Esophagus muscularis mucosa (tissue), 4 donors: ENCODE measurements around the gene YEATS2. TPM values are rescaled to one million over a fixed set of nuclear protein-coding genes. Genes with fewer than 3 reads are reported as not detected.
"Not testable (repeated sequence)": the region's sequence is repeated elsewhere in the genome, so short reads cannot be mapped to it uniquely, and the experiment has no call there.

Source experiments
- DNase-seq: peaks from one replicate; pipeline ENCODE4 v3.0.0-alpha.2; 2017; ENCODE audit errors: extremely low spot score
- H3K27ac ChIP-seq, 4 donors: fragments of 200-600 bp; sonication (generic); replicated peaks in 1 of 4; 1 replicate in 3 of 4; 2 replicates in 1 of 4; pipeline ENCODE4 v1.5.1; 2016 to 2019; ENCODE audit warnings: mild to moderate bottlenecking in 1 of 4
- H3K27me3 ChIP-seq, 4 donors: fragments of 200-600 bp; sonication (generic); one replicate each; pipeline versions ENCODE4 v1.5.1 to v1.6.0; 2016 to 2019
- H3K36me3 ChIP-seq, 4 donors: fragments of 200-600 bp; sonication (generic); one replicate each; pipeline ENCODE4 v1.5.1; 2016 to 2019
- H3K4me1 ChIP-seq, 4 donors: fragments of 200-600 bp; sonication (generic); one replicate each; pipeline ENCODE4 v1.5.1; 2016 to 2019
- H3K4me3 ChIP-seq, 4 donors: fragments of 200-600 bp; sonication (generic); 1 replicate in 2 of 4; 2 replicates in 2 of 4; pipeline ENCODE4 v1.5.1; 2016 to 2019; ENCODE audit warnings: mild to moderate bottlenecking in 4 of 4, moderate library complexity in 1 of 4
- H3K9me3 ChIP-seq, 4 donors: fragments of 200-600 bp; sonication (generic); 1 replicate in 3 of 4; 2 replicates in 1 of 4; pipeline ENCODE4 v1.5.1; 2016 to 2019
- EP300 ChIP-seq: sonication (generic); formaldehyde crosslinking; IDR thresholded peaks from one replicate; pipeline ENCODE4 v1.6.1; 2017; ENCODE audit warnings: antibody characterized with exemption
- POLR2A ChIP-seq: fragments of 450-650 bp; IDR thresholded peaks from one replicate; pipeline ENCODE4 v1.6.1; 2017; ENCODE audit warnings: antibody characterized with exemption, moderate library complexity, mild to moderate bottlenecking, low read depth
- POLR2AphosphoS5 ChIP-seq, 2 donors: sonication (generic); formaldehyde crosslinking; IDR thresholded peaks; one replicate each; pipeline ENCODE4 v1.6.1; 2017; ENCODE audit warnings: antibody characterized with exemption in 2 of 2
- WGBS: methylation state at CpG from one replicate; pipeline ENCODE4 v1.1.5; 2018; 5-methylcytosine and 5-hydroxymethylcytosine counted together
- intact Hi-C: fragments of 100-400 bp; cut with DNase I; formaldehyde crosslinking; loops from one replicate; pipeline ENCODE4 v1.15.1; 2023
- total RNA-seq, 4 donors: library from RNA; depleted of rRNA; stranded (reverse); fragments of >200 nt; gene quantifications; one replicate each; pipeline versions ENCODE4 v1.1.0 to v1.2.1, GENCODE V29; 2016
- TF ChIP-seq, protein P1 (sequence below), 3 experiments: fragments of 200-600 bp in 2 of 3; fragments of 450-650 bp in 1 of 3; sonication (generic) in 2 of 3; IDR thresholded peaks; one replicate each; pipeline ENCODE4 v1.5.1; 2017 to 2019; ENCODE audit warnings: antibody characterized with exemption in 3 of 3, mild to moderate bottlenecking in 2 of 3, moderate library complexity in 1 of 3

The YEATS2 gene
- total RNA-seq, 4 donors from 2014 or later: 18.2 to 34.3 (median 29.5) TPM

DNA sequence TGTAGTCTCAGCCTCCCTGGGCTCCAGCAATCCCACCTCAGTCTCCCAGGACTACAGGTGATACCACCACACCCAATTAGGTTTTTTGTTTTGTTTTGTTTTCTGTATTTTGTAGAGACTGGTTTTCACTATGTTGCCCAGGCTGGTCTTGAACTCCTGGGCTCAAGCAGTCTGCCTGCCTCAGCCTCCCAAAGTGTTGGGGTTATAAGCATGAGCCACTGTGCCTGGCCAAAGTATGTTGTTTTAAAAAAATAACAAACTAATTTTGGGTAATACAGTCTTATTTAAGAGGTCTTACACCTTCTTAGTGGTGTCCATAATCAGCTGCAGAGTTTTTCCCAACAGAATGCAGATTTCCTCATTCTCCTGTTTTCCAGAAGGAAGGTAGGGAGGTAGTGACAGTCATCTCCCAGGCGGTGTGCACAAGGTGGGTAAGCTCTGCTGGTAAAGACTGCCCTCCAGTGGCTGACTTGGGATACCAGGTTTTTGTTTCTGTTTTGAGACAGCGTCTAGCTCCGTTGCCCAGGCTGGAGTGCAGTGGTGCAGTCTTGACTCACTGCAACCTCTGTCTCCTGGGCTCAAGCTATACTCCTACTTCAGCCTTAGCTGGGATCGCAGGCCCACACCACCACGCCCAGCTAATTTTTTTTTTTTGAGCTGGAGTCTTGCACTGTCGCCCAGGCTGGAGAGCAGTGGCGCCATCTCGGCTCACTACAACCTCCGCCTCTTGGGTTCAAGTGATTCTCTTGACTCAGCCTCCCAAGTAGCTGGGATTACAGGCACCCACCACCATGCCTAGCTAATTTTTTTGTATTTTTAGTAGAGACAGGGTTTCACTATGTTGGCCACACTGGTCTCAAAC is 69.4 kb downstream of the YEATS2 start:
- 85% methylated on average over 7 of the region's 9 CpGs for WGBS
- intact Hi-C loops: loop anchor here (1.0 kb wide), 1 partner anchor 297 kb away; no protein-coding TSS in a partner anchor
- H3K27me3 ChIP-seq: no peaks in the 10 kb centered on the region

GRCh38 chr3:183768114-183768513 is 70.5 kb downstream of the YEATS2 start:
- 74% methylated on average over 8 of the region's 8 CpGs for whole genome bisulfite sequencing
- TF ChIP-seq POLR2A: no peak
- Histone ChIP-seq H3K4me3 (no peak overlapping the region), H3K36me3 (peaks cover 14 to 54% (median 29%) of the 10 kb centered on the region in 4 donors), H3K4me1 (peaks cover 0 to 21% (median 16%) of the 10 kb centered on the region in 4 donors), H3K27ac (no peak overlapping the region), H3K9me3 (no peaks in the 10 kb centered on the region), H3K27me3 (no peaks in the 10 kb centered on the region)
- intact Hi-C loops: no loop called here
- no peak for DNase-seq

More for the DNA sequence above, 69.4 kb downstream of the YEATS2 start:
- Histone ChIP-seq H3K36me3 (peaks cover 14 to 54% (median 35%) of the 10 kb centered on the region in 4 donors), H3K27ac (no peak overlapping the region), H3K9me3 (no peaks in the 10 kb centered on the region), H3K4me1 (peaks cover 0 to 21% (median 16%) of the 10 kb centered on the region in 4 donors), H3K4me3 (no peak overlapping the region)
- no peak for DNase-seq
- peak in 1 of 2 donors; percentile 38 for TF ChIP-seq POLR2AphosphoS5 (IDR thresholded peaks at IDR 0.05)
- TF ChIP-seq EP300: no peak
- no peak for TF ChIP-seq POLR2A
- TF ChIP-seq, protein P1, sequence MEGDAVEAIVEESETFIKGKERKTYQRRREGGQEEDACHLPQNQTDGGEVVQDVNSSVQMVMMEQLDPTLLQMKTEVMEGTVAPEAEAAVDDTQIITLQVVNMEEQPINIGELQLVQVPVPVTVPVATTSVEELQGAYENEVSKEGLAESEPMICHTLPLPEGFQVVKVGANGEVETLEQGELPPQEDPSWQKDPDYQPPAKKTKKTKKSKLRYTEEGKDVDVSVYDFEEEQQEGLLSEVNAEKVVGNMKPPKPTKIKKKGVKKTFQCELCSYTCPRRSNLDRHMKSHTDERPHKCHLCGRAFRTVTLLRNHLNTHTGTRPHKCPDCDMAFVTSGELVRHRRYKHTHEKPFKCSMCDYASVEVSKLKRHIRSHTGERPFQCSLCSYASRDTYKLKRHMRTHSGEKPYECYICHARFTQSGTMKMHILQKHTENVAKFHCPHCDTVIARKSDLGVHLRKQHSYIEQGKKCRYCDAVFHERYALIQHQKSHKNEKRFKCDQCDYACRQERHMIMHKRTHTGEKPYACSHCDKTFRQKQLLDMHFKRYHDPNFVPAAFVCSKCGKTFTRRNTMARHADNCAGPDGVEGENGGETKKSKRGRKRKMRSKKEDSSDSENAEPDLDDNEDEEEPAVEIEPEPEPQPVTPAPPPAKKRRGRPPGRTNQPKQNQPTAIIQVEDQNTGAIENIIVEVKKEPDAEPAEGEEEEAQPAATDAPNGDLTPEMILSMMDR (IDR thresholded peaks at IDR 0.05): peak; percentile 72 to 83 (median 77)

DNA sequence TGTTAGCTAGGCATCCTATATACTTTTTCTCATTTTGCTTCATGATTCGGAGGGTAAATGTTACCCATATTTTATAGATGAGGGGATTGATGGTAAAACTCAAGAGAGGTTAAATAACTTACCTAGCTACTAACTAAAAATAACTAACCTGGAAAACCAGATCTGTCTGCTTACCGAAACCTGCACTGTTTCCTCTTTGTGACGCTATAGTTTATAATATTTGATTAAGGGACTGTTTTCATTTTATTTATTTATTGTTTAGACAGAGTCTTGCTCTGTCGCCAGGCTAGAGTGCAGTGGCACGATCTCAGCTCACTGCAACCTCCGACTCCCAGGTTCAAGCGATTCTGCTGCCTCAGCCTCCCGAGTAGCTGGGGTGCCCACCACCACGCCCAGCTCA is 71.9 kb downstream of the YEATS2 start:
- no peaks in the 10 kb centered on the region for H3K9me3 ChIP-seq
- peaks cover 0 to 21% (median 16%) of the 10 kb centered on the region in 4 donors for H3K4me1 ChIP-seq
- no peaks in the 10 kb centered on the region for H3K27me3 ChIP-seq
- no peak overlapping the region for H3K27ac ChIP-seq
- peaks cover 23 to 57% (median 35%) of the 10 kb centered on the region in 4 donors for H3K36me3 ChIP-seq
- TF ChIP-seq EP300 (no peak), POLR2A (no peak), POLR2AphosphoS5 (IDR thresholded peaks at IDR 0.05) (no peak)
- TF ChIP-seq, protein P1 (IDR thresholded peaks at IDR 0.05): no peak
- DNase-seq: no peak
- H3K4me3 ChIP-seq: no peak overlapping the region
- 85% methylated on average over 9 of the region's 9 CpGs for WGBS
- intact Hi-C loops: no loop called here

DNA sequence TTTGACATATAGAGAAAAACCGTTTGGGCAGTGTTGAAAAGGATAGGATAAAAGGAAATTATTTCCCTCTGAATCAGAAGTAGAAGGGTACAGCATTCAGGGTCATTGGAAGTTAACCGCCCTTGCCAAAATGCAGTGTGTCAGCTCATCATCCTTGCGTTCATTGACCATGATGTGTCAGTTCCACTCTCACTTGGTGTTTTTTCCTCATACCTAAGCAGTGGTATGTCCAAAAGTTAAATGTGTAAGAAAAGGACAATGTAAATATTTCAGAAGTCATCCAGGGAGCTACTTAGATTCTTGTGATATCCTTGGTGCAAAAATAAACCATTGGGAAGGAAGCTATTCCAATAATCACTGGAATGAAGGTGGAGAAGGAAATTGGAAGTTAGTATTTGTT is 77.0 kb downstream of the YEATS2 start:
- Histone ChIP-seq H3K27me3 (no peaks in the 10 kb centered on the region), H3K27ac (no peak overlapping the region), H3K4me1 (no peaks in the 10 kb centered on the region), H3K36me3 (peaks cover 50 to 91% (median 66%) of the 10 kb centered on the region in 4 donors), H3K4me3 (no peak overlapping the region), H3K9me3 (no peaks in the 10 kb centered on the region)
- DNase-seq: no peak
- intact Hi-C loops: no loop called here
- 77% methylated on average over 3 of the region's 3 CpGs for WGBS
- TF ChIP-seq, protein P1 (IDR thresholded peaks at IDR 0.05): no peak
- no peak for TF ChIP-seq EP300
- no peak for TF ChIP-seq POLR2A
- no peak for TF ChIP-seq POLR2AphosphoS5 (IDR thresholded peaks at IDR 0.05)

GRCh38 chr3:183775781-183776180 is 78.2 kb downstream of the YEATS2 start:
- 70% methylated on average over 5 of the region's 5 CpGs for WGBS
- H3K36me3 ChIP-seq: peaks cover 53 to 93% (median 76%) of the 10 kb centered on the region in 4 donors
- no peak for DNase-seq
- H3K27ac ChIP-seq: no peak overlapping the region
- no peaks in the 10 kb centered on the region for H3K9me3 ChIP-seq
- TF ChIP-seq POLR2A (no peak), POLR2AphosphoS5 (IDR thresholded peaks at IDR 0.05) (no peak)
- TF ChIP-seq, protein P1 (IDR thresholded peaks at IDR 0.05): no peak
- intact Hi-C loops: no loop called here
- no peaks in the 10 kb centered on the region for H3K4me1 ChIP-seq
- H3K27me3 ChIP-seq: no peaks in the 10 kb centered on the region
- no peak overlapping the region for H3K4me3 ChIP-seq

DNA sequence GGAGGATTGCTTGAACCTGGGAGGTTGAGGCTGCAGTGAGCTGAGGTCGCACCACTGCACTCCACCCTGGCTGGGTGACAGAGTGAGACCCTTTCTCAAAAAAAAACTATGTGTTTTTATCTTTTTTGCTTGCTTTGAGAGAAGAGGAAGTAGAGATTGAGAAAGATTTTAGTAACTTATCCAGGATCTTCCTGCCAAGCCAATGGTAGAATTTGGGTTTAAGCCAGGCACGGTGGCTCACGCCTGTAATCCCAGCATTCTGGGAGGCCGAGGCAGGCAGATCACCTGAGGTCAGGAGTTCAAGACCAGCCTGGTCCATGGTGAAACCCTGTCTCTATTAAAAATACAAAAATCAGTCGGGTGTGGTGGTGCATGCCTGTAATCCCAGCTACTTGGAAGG is 78.9 kb downstream of the YEATS2 start:
- H3K4me3 ChIP-seq, H3K27ac ChIP-seq, DNase-seq, H3K27me3 ChIP-seq, intact Hi-C loops, H3K4me1 ChIP-seq, H3K9me3 ChIP-seq: not testable (repeated sequence)
- peaks cover 53 to 97% (median 83%) of the 10 kb centered on the region in 4 donors for H3K36me3 ChIP-seq
- WGBS: 80% methylated on average over 5 of the region's 5 CpGs
